Fibroblast of the aortic adventitia (primary cell): Measurements from ENCODE around the gene ENDOU. TPM values are rescaled to one million over a fixed set of nuclear protein-coding genes. Genes with fewer than 3 reads are reported as not detected.
A peak's percentile ranks its signal among the peaks of the same experiment; 100 is the strongest.

Experiments used
- DNase-seq: peaks from one replicate; pipeline ENCODE4 v3.0.0-alpha.2; 2010; ENCODE audit warnings: low read depth
- H3K4me3 ChIP-seq: 2 replicates; pipeline ENCODE4 v1.5.1; 2011; ENCODE audit warnings: low read depth, mild to moderate bottlenecking, control low read depth, low read length, moderate library complexity
- CTCF ChIP-seq: IDR thresholded peaks from 2 replicates; pipeline ENCODE4 v1.5.1; 2011; ENCODE audit warnings: mild to moderate bottlenecking, low read length, control low read depth, inconsistent platforms; ENCODE audit not compliant: insufficient read depth
- total RNA-seq: library from RNA; depleted of rRNA; stranded (reverse); fragments of >200 nt; gene quantifications from 2 replicates; pipeline ENCODE4 v1.2.3, GENCODE V29; 2012; ENCODE audit warnings: low replicate concordance

The ENDOU gene
- total RNA-seq, 1 donor, result 0.36 TPM

DNA sequence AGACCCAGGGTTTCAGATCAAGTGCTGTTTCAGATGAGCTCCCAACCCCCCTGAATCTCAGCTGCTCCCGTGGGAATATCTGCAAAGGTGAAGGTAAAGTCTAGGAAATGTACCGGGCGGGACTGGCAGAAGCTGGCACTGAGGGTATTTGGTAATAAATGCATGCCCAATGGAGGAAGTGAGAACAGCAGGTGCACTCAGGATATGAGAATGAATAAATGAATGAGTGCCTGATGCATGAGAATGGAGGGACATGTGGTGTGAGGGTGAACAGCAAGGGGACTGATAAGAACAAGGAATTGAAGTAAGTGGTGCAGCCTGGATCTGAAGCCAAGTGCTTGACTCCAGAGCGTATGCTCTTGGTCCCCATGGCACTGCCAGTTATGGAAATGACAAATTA is 21.8 kb upstream of the ENDOU start:
- no peak for DNase-seq
- TF ChIP-seq CTCF, result no peak
- no peak overlapping the region for H3K4me3 ChIP-seq

DNA sequence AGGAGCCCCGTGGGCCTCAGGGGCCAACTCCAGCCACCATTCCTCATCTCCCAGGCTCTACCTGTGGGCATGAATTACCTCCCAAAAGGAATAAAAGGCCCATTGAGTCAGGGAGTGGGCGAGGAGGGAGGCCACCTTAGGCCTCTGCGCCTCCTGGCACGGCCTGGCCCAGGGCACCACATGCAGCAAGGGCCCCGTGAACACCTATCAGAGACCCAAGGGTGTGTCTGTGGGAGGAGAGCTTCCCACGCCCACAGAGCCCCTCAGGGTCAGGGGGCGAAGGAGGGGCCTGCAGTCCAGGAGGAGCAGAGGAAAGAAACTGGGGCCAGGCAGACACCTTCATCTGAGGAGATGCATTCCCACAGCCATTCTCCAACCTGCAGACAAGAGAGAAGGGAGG is 21.2 kb upstream of the ENDOU start:
- DNase-seq, result no peak
- no peak for TF ChIP-seq CTCF
- no peak overlapping the region for H3K4me3 ChIP-seq

DNA sequence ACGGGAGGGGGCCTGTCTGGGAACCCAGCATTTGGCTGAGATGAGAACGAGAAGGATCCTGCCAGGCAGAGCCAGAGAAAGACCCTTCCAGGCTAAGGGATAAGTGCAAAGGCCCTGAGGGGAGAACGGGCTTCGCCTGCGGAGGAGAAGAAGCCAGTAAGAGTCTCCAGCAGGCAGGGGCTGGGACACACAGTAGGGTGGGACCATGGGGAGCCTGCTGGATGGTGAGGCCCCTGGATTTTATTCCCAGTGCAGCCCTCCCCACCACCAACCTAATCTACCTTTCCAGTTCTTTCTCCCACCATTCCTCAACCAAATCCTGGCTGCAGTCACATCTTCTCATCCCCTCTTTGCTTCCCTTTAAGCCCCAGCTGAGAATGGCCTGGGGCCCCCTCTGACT is 20.8 kb upstream of the ENDOU start:
- no peak overlapping the region for H3K4me3 ChIP-seq
- no peak for DNase-seq
- TF ChIP-seq CTCF, result no peak

GRCh38 chr12:47745485-47746041 is 20.3 kb upstream of the ENDOU start:
- no peak overlapping the region for H3K4me3 ChIP-seq
- DNase-seq, result no peak
- TF ChIP-seq CTCF, result no peak

- TF ChIP-seq CTCF, result no peak
- no peak overlapping the region for H3K4me3 ChIP-seq
- DNase-seq, result no peak
These were observed 19.6 kb upstream of the ENDOU start for GRCh38 chr12:47744778-47745436.

DNA sequence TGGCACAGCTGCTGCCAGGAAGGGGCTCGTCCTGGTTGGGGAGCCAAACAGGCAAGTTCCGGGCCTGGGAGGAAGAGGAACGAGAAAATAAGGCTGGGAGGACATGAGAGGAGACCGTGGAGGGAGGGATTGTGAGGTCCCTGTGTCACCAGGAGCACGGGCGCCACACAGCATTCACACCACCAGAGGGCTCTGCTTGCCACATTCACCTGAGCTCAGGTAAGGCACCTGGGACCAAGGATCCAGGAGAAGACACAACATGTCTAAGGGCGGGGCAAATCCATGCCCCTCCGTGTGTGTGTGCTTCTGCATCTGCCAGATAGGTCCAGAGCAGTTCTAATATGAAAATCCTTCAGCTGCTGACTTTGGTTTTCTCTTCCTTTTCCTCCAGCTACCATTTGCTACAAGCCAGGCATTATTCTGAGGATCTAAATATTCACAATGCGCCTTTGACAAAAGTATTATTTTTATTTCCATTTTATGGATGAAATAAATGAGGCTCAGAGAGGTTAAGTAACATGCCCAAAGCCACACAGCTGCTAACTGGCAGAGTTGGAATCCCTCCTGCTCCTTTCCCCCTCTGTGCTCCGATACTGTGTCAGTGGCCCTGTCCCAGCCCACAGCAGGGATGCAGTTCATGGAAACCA is 18.8 kb upstream of the ENDOU start:
- no peak for DNase-seq
- no peak overlapping the region for H3K4me3 ChIP-seq
- peak; percentile 19 for TF ChIP-seq CTCF
